Esophagus squamous epithelium (tissue), 5 donors: ENCODE data around the gene HIBCH. TPM values are rescaled to one million over a fixed set of nuclear protein-coding genes. Genes with fewer than 3 reads are reported as not detected.

Experiments used
- DNase-seq: peaks from one replicate; lab custom pipeline; 2025; lab: John Stamatoyannopoulos, UW
- H3K27ac ChIP-seq, 4 donors: fragments of 200-600 bp; sonication (generic); one replicate each; pipeline ENCODE4 v1.5.1; 2016 to 2019; ENCODE audit warnings: mild to moderate bottlenecking in 1 of 4
- H3K27me3 ChIP-seq, 4 donors: fragments of 200-600 bp; sonication (generic); 1 replicate in 3 of 4; 2 replicates in 1 of 4; pipeline versions ENCODE4 v1.5.1 to v1.6.0; 2017 to 2021; ENCODE audit warnings: antibody characterized with exemption in 1 of 4
- H3K36me3 ChIP-seq, 3 donors: fragments of 200-600 bp; sonication (generic); one replicate each; pipeline ENCODE4 v1.5.1; 2016 to 2019
- H3K4me1 ChIP-seq, 3 donors: fragments of 200-600 bp; sonication (generic); one replicate each; pipeline ENCODE4 v1.5.1; 2017 to 2019
- H3K4me3 ChIP-seq, 4 donors: fragments of 200-600 bp; sonication (generic); 1 replicate in 3 of 4; 2 replicates in 1 of 4; pipeline ENCODE4 v1.5.1; 2016 to 2019; ENCODE audit warnings: mild to moderate bottlenecking in 2 of 4, moderate library complexity in 1 of 4
- H3K9me3 ChIP-seq, 3 donors: fragments of 200-600 bp; sonication (generic); one replicate each; pipeline ENCODE4 v1.5.1; 2016 to 2019
- CTCF ChIP-seq, 6 experiments: fragments of 450-650 bp in 4 of 6; fragments of 200-600 bp in 2 of 6; sonication (generic) in 2 of 6; IDR thresholded peaks; one replicate each; pipeline ENCODE4 v1.5.1; 2016 to 2019; ENCODE audit warnings: antibody characterized with exemption in 6 of 6, mild to moderate bottlenecking in 4 of 6, moderate library complexity in 4 of 6
- POLR2A ChIP-seq, 4 donors: fragments of 450-650 bp; IDR thresholded peaks; one replicate each; pipeline ENCODE4 v1.6.1; 2017; ENCODE audit warnings: antibody characterized with exemption in 4 of 4, mild to moderate bottlenecking in 4 of 4, moderate library complexity in 3 of 4
- WGBS, 2 donors: methylation state at CpG; one replicate each; pipeline ENCODE4 v1.1.5; 2018; 5-methylcytosine and 5-hydroxymethylcytosine counted together
- intact Hi-C: fragments of 100-400 bp; cut with DNase I; formaldehyde crosslinking; loops from one replicate; pipeline ENCODE4 v1.15.0; 2022
- total RNA-seq, 4 donors: library from RNA; depleted of rRNA; stranded (reverse); fragments of >200 nt; gene quantifications; one replicate each; pipeline ENCODE4 v1.1.0, GENCODE V29; 2016
- donor health status: DM: yes; HTN: yes; CAD: no.

HIBCH gene
- total RNA-seq, 4 donors from 2014 or later: 20.9 to 31.5 (median 29.9) TPM

GRCh38 chr2:190333395-190333794 is 13.8 kb upstream of the HIBCH start:
- peak overlapping the region; percentile 32 to 69 (median 54) for H3K27ac ChIP-seq
- H3K4me1 ChIP-seq: peaks cover 0 to 22% (median 14%) of the 10 kb centered on the region in 3 donors
- H3K4me3 ChIP-seq: no peak overlapping the region
- 66% methylated on average over 8 of the region's 8 CpGs for WGBS, 2 donors
- TF ChIP-seq CTCF (IDR thresholded peaks at IDR 0.05) (no peak), POLR2A (IDR thresholded peaks at IDR 0.05) (no peak)
- no peaks in the 10 kb centered on the region for H3K36me3 ChIP-seq
- H3K9me3 ChIP-seq: no peaks in the 10 kb centered on the region
- intact Hi-C loops: no loop called here
- no peaks in the 10 kb centered on the region for H3K27me3 ChIP-seq
- DNase-seq: no peak

DNA sequence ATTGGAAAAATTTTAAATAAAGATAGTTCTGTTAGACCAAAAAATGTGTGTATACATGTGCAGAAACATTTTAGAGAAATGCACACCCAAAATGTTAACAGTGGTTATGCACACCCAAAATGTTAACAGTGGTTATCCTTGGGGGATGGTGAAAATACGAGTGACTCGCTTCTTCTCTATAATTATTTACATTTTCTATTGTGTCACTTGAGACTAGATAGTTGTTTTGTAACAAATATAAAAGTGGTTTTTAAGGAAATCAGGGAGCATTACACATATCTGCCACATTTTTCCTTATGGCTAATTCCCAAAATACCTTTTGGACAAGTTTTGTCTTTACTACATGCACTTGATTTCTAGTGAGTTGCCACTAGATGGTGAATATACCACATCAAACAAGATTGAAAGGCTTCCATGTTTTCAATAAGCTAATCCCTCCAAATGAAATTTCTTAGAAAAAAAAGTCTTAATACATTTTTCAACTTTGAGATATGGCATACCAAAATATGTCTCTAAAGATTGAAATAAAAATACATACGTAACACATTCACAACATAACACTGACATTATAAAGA is 9.0 kb upstream of the HIBCH start:
- no peaks in the 10 kb centered on the region for H3K9me3 ChIP-seq
- DNase-seq: no peak
- H3K27ac ChIP-seq: no peak overlapping the region
- H3K36me3 ChIP-seq: no peaks in the 10 kb centered on the region
- TF ChIP-seq CTCF (IDR thresholded peaks at IDR 0.05) (peak in 3 of 6 experiments; percentile 19 to 44 (median 22)), POLR2A (IDR thresholded peaks at IDR 0.05) (no peak)
- H3K4me1 ChIP-seq: peaks cover 0 to 7% (median 2%) of the 10 kb centered on the region in 3 donors
- H3K27me3 ChIP-seq: no peaks in the 10 kb centered on the region
- WGBS, 2 donors: 86% methylated on average over 3 of the region's 3 CpGs
- intact Hi-C loops: no loop called here
- no peak overlapping the region for H3K4me3 ChIP-seq

- H3K9me3 ChIP-seq: no peaks in the 10 kb centered on the region
- intact Hi-C loops: no loop called here
- TF ChIP-seq CTCF (IDR thresholded peaks at IDR 0.05) (no peak), POLR2A (IDR thresholded peaks at IDR 0.05) (no peak)
Measured at GRCh38 chr2:190327867-190328572, 8.4 kb upstream of the HIBCH start.

DNA sequence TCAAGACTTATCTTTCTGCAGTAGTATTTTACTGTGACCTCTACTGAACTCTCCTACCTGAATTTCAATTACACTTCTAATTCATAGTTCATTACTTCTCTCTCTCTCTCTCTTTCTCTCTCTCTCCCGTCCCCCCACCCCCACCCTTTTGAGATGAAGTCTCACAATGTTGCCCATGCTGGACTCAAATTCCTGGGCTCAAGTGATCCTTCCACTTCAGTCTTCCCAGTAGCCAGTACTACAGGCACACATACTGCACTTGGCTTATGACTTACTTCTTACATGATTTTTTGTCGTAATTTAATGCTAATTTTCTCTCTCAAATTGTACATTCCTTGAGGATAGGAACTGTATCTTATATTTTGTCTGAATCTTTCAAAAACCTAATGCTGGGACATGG is 6.0 kb upstream of the HIBCH start:
- H3K27ac ChIP-seq: no peak overlapping the region
- H3K9me3 ChIP-seq: no peaks in the 10 kb centered on the region
- DNase-seq: no peak
- H3K27me3 ChIP-seq: no peaks in the 10 kb centered on the region
- H3K4me1 ChIP-seq: peaks cover 0 to 3% (median 0%) of the 10 kb centered on the region in 3 donors
- TF ChIP-seq CTCF (IDR thresholded peaks at IDR 0.05): no peak
- no peak for TF ChIP-seq POLR2A (IDR thresholded peaks at IDR 0.05)
- WGBS, 2 donors: 75 to 80% methylated on average over 2 of the region's 2 CpGs
- intact Hi-C loops: no loop called here
- no peak overlapping the region for H3K4me3 ChIP-seq
- H3K36me3 ChIP-seq: no peaks in the 10 kb centered on the region

More at GRCh38 chr2:190327867-190328572, 8.4 kb upstream of the HIBCH start:
- no peak overlapping the region for H3K4me3 ChIP-seq
- H3K4me1 ChIP-seq: peaks cover 0 to under 1% (median 0%) of the 10 kb centered on the region in 3 donors
- H3K27ac ChIP-seq: no peak overlapping the region
- no peaks in the 10 kb centered on the region for H3K27me3 ChIP-seq
- no peak for DNase-seq
- no peaks in the 10 kb centered on the region for H3K36me3 ChIP-seq
- WGBS, 2 donors: 72 to 75% methylated on average over 4 of the region's 4 CpGs

GRCh38 chr2:190323406-190323805 is 3.8 kb upstream of the HIBCH start:
- intact Hi-C loops: no loop called here
- no peaks in the 10 kb centered on the region for H3K36me3 ChIP-seq
- H3K9me3 ChIP-seq: no peaks in the 10 kb centered on the region
- no peak for TF ChIP-seq POLR2A (IDR thresholded peaks at IDR 0.05)
- no peak for TF ChIP-seq CTCF (IDR thresholded peaks at IDR 0.05)
- peaks cover 0 to 19% (median under 1%) of the 10 kb centered on the region in 3 donors for H3K4me1 ChIP-seq
- no peak overlapping the region for H3K4me3 ChIP-seq
- H3K27ac ChIP-seq: no peak overlapping the region
- no peak for DNase-seq
- no peaks in the 10 kb centered on the region for H3K27me3 ChIP-seq
